Limb (tissue), 2 donors: Measurements from ENCODE around the gene CNTRL.
"Not testable (repeated sequence)": the region's sequence is repeated elsewhere in the genome, so short reads cannot be mapped to it uniquely, and the experiment has no call there.

Experiments used
- DNase-seq, 2 donors: peaks; one replicate each; pipeline ENCODE4 v3.0.0-alpha.2; 2016; ENCODE audit errors: extremely low spot score in 2 of 2

CNTRL gene

DNA sequence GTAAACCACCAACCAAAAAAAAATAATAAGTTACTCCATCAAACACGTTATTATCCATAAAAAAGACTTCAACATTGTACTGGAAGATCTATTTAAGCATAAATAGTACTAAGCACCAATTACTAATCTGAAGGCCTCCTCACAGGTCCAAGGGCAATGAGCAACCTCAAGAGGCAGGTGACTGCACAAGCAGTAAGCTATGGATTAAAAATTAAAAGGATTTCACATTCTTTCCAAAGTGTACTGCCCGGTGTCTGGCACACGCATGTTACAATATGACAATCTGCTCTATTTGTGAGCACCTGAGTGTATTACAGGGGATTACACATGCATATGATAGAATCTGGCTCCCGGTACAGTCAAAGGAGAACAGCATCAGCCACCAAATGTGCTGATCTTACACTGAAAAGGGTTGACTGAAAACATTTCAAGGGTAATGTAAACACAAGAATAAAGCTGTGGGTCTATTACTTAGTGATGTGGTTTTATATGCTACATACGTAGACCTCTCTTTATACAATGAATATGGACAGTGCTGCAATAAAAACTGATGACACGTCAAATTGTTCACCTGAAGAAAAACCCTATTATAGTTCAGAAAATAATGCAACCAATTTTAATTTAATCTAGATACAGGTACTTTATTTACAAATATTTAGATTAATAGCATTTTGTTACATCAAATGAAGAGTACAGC is 104.1 kb downstream of the CNTRL start:
- no peak for DNase-seq

DNA sequence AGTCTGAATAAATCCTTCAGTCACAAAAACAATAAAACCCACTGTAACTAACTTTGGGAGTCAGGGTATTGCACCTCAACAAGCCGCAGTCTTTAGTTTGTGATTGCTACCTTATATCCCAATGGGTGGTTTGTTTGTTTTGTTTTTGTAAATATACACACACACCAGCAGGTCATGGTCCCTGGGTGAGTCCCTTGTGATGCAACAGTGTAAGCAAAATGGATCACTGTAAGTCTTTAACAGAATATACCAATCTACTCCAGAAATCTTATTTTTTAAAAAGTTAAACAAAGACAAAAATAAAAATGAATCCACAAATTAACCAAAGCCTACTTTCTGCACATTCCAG is 104.6 kb downstream of the CNTRL start:
- DNase-seq: not testable (repeated sequence)

DNA sequence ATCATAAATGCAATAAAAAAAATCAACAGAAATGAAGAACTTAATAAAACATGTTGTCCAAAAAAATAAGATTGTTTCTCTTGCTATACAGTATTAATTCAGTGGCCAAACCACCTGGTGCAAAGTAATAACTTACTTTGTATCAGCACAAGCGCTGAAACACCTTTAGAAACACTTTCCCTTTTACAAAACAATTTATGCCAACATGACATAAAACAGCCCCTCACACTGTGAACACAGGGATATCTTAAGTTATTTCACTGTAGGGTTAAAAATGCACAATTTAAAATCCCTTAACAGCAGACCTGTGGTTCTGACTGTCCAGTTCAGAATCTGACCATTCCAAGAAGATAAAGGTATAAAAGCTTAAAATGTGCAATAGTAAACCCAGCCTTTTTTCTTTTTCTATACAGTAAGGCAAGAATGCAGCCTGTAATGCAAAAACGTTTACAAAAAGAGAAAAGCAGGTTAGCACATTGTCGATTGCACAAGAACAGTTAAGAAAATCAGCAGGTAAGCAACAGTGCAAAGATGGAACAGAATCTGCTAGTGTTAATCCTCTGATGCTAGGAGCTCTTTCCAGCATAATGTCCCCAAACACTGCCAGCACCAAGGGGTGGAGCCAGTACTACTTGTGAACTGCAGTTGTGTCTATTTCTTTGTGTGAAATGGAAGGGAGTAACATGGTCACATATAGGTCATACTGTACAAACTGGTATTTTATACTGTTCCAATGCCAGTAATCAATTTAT is 105.4 kb downstream of the CNTRL start:
- DNase-seq: no peak

DNA sequence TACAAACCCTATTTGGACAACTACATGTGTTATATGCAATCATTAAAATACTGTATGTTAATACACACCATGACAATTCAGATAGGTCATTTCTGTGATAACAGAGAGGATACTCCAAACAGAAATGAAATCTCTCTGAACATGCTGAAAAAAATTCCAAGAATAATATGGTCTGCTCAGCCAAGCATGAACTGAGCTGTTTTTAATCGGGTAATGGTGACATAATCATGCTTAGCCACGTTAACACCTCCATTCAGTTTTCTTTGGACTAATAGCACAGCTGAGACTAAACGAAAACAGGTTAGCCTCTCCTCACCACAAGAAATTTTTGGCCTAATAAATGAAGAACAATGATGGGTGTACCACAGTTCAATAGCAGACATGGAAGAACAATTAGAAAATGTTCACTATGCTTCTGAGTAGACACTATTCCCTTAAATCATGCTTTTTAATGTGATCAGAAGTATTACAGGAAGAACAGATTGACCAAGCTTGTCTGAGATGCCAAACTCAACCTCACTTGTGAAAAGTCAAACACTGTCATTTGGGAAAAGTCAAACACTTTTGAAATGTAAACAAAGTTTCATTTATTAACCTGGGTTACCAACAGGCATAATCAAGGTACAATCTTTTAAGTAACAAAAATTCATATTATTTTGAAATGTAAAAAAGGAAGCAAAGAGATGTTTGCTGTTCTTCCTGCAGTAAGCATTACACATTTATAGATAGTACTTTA is 107.5 kb downstream of the CNTRL start:
- DNase-seq: no peak

DNA sequence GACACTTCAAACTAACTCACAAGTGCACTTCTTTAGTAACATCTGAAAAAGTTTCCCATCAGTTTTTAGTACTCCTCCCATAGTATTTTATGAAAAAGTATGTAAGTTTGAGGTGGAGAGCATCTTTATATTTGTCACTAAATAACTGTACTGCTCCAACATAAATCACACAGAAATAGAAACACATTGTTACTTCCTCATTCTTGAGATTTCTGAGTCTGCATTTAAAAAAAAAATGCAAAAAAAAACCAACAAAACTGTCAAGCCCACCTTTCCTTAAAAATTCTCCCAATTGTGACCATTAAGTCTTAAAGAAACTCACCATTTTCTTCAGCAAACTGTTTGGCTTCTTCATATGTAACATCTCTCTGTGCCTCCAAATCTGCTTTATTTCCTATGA is 108.2 kb downstream of the CNTRL start:
- no peak for DNase-seq

DNA sequence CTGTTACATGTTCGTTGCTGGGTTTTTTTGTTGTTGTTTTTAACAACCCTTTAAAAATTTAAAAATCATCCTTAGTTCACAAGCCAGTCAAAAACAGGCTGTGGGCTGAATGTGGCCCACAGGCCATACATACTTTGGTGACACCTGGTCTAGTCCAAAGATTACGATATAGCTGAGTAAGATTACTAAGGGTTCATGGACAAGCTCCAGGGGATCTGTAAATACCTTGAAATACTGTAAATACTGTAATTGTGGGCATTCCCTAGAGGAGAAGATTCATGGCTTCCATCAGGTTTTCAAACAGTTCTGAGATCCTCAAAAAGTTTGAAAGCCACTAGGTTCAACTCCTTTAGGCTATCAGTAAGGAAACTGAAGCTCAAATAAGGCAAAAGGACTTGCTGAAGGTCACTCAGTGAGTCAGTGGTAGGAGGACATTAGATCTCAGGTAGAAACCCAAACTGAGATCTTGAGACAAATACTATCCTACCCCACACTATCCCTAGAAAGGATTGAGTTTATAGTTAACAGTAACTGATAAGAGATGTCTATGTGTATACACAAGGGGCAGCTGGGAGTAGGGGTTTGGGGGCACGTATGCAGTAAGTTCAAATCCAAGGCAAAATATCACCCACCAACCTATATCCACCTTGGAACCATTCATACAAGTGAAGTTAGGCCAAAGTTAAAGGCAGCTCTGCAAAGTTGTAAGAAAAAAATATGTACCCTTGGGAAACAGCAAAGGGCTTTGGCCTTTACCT is 109.1 kb downstream of the CNTRL start:
- no peak for DNase-seq

DNA sequence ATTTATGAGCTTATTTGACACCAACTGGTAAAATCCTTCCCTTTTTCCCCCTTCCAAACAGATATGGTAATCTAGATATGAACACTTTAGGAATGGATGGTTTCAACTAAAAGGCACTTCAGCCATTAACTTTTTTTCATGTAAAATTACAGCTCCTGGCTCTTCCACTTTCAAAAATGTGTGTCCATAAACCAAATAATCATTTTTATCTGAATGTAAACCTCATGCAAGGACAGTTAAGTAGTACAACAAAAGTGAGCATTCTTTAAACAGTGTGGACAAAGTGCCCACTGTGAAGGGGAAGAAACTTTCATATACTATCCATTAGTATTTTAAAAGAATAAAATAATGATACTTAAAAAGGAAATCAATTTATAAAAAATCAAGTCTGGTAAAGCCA is 109.7 kb downstream of the CNTRL start:
- no peak for DNase-seq

DNA sequence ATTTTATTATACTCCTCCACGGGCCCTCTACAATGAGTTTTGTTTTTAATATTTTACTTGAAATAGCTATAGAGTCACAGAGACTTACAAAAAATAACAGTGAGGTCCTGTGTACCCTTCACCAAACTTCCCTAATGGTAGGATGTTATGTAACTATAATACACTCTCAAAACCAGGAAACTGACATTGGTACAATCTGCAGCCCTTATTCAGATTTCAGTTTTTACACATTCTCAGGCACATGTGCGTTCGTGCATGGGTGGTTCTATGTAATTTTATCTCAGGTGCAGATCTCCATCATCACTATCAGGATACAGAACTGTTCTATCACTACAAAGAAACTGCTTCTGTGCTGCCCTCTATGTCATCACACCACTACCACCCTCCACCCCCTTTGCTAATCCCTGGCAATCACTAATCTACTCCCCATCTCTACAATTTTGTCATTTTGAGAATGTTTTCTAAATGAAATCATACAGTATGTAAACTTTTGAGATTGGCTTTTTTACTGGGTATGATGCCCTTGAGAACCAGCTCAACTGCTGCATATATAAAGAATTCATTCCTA is 110.5 kb downstream of the CNTRL start:
- no peak for DNase-seq

DNA sequence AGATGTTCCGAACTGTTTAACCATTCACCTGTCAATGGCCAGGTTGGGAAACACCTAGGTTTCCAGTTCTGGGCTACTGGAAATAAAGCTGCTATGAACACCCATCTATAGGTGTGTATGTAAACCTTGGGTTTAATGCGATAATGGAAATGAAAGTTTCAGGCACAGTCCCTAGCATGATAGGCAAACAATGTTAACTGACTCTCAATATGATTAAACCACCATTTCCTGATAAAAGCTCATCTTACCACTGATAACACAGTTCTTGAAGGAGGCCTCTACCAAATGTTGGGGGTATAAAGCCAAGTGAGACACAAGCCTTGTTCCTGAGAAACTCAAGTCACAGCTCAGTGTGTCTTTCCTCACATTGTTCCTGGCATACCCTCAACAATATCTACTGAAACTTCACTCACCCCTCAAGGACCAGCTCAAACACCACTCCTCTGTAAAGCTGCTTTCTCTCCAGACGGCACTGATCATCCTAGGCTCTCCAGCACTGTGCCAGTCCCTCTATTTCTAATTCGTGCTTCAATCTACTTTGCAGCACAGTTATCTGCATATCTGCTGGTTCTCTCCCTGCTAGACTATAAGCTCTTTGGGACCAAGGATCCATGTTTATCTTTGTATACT is 111.1 kb downstream of the CNTRL start:
- no peak for DNase-seq

DNA sequence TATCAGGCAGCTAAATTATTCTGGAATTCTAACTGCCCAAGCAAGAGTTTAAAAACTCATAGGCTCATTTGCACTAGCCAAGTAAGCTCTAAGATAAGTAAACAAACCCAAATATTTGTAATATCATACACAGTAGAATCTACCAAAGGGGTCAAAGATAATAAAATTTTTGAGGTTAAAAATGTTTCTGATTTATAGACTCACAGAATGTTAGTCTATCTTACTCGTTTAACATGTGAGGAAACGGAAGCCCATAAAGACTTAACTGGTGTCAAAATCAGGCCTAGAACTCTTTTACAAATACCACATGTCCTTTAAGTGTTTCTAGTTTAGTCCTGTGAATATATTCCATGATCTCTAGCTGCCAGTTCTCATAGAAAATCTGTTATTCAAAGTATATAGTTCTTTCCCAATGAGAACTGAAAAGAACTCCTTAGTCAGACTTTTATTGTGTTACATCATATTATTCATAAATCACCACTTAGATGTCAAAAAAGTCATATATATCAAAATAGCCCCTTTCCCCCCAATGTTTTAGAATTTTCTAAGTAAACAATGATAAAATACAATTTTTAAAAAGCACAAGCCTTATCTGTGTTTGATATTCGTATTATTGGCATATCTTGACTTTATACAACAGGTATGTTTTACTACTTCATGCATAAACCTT is 113.0 kb downstream of the CNTRL start:
- DNase-seq: no peak

DNA sequence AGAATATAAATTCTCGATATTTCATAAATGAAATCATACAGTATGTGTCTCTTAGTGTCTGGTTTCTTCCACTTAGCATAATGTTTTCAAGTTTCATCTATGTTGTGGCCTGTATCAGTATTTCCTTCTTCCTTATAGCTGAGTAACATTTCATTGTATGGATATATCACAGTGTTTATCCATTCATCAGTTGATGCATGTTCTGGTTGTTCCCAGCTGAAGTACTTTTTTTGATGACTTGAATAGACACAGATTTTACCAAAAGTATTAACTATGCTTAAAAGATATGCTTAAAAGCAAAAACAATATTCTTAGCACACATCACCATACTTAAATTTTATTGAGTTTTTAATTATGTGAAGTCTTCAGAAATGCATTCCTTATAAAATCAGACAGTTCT is 114.3 kb downstream of the CNTRL start:
- DNase-seq: no peak

DNA sequence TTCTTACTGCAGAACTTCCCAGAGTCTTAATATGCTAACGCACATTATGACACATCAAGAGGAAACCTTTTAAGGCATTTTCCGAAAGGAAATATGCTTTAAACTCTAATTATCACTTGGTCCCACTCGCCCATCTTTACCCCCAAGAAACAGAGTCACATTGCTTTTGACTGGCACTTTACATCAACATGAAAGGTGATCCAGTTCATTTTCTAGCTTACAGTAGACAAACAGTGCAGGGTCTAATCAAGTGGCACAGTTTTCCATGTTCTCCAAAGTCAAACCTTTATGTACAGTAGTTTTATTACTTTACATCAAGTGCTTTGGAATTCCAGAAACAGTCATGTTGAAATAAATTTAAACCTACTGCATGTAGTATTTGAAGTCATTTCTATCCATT is 114.9 kb downstream of the CNTRL start:
- no peak for DNase-seq

DNA sequence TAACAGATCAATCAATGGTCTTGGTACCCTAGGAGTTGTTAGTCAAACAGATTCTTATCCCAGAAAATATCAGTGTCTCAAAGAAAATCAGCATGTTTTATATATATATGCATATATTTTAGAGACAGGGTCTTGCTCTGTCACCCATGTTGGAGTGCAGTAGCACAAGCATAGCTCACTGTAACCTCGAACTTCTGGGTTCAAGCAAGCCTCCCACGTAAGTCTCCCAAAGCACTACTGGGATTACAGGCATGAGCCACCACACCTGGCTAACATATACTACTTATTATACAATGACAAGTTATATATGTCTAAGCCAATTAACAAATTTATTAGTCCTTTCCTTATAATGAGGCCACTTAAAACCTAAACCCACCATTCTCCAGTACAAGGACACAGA is 116.5 kb downstream of the CNTRL start:
- DNase-seq: no peak

DNA sequence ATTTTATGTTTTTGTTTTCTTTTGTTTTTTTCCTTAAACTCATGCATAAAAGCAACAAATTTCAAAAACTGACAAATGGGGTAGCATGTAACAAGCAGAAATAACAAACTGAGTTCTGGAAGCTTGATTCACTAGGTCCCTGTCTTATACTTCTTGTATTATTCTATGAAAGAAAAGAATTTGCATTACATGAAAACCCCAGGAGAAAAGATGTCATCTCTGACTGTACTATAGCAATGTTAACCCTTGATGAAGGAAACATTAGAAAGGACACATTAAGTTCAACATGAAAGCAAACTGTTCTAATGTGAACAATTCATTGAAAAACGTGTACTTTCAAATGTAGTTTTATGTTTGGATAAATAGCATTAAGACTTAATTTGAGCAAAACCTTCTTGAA is 117.8 kb downstream of the CNTRL start:
- DNase-seq: no peak

DNA sequence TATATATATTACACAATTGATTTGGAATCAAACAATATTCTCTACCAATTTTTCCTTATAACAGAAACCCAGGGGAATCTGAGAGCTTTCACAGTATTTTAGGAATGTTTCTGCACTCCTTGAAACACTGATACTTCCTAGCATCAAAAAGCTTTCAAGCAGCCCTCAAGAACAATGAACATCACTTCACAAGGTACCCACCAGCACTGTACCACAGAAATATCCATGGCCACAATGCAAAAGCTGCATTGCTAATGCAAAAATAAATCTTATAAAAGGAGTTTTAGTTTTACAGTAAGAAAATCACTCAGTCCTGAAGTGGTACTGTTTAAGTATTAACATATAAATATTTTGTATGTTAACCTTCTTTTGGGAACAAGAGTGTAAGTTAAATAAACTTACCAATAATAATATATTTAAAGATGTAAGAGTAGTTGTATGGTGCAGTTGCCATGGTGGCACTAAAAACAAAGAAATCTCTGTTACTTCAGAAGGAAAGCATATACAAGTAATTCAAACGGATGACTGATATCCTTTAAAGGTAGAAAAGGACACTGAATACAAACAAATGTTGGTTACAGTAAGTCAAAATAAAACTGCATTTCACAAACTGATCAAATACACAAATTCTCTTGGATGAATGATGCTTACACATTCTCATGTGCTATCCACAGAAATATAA is 118.3 kb downstream of the CNTRL start:
- DNase-seq: no peak

DNA sequence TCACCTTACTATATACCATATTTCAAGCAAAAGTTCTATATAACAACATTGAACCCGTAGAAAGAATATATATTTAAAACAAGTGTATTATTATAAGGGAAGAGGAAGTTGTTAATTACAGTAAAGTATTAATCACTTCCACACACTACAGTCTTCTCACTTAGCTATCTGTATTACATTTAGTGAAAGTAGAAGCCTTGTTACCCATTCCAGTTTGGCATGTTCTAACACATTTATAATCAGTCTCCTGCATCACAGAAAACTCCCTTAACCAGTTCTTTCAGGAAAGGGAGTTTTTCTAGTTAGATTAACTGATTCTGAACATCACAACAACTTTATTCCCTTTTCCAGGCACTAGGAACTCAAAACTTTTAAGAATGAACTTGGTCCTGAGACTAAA is 120.0 kb downstream of the CNTRL start:
- no peak for DNase-seq

DNA sequence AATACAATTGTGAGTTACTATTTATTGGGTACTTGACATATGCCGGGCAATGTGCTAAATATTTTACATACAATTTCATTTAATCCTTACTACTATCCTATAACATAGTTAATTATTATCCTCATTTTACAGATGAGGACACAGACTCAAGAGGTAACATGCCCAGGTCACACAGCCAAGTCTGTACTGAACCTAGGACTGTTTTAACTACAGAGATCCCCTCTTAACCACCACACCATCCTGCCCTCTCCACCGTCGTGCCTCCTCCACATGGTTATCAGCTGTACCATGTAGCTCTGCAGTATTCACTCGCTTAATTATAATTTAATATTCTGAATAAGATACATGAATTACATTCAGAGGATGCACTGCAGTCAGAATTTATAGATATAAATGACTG is 121.6 kb downstream of the CNTRL start:
- DNase-seq: no peak

DNA sequence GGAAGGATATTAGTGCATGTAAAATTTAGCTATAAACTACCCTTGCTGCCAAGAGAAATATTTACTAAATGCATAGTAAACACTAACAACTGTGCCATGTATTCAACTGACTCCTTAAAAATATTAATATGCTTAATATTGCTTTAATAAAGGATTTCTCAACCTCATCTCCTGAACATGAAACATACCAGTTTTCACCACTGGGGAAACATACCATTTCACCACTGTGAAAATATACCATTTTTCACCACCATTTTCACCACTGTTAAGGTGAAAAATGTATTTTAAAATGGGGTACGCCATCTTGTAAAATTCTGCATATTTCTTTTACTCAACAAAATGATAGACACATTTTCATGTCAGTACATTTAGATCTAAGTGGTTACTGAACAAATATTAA is 122.4 kb downstream of the CNTRL start:
- DNase-seq: no peak

DNA sequence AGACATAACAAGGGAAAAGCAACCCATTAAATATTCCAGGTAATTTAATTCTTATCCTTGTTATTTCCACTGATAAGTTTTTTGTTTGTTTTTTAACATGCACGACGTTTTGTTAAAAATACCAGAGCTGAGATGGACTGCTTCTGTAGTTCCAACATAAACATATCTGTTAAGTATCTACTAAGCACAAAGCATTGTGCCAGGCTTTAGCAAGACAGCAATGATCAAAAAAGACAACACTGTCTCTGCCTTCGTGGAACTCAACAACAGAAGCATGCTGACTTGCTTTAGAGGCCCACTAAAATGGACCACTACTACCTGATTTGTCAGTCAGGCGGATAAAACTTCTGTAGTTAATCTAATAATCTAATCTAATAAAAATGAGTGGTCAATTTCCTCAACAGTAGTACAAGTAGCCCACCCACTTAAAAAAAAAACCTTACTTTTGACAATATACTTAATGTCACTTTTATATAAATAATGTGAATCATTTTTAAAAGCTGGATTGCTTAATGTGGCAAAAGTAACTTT is 123.8 kb downstream of the CNTRL start:
- no peak for DNase-seq

DNA sequence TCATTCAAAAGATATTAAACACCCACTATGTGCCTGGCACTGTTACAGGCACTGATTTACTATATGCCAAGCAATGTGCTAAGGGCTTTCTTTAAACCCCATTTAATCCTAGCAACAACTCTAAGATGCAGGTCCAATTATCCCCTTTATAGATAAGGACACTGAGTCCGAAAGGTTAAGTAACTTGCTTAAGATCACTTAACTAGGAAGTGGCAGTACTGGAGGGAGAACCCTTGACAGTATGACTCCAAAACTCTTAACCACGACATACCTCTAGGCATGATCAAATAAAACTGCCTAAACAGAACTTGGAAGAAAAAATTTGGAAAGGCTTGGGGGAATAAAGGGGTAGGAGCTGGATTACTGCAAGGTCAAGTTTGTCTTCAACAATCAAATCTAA is 125.2 kb downstream of the CNTRL start:
- DNase-seq: no peak
